ENCODE data around the gene RASD2. TPM values are rescaled to one million over a fixed set of nuclear protein-coding genes. Genes with fewer than 3 reads are reported as not detected.

RASD2 gene
- total and polyA plus RNA-seq, 10 of the 15 experiments (the other 5 are each of a cell fraction or from before 2014, with no cell fraction given): 0.03 TPM; not detected in 9

DNA sequence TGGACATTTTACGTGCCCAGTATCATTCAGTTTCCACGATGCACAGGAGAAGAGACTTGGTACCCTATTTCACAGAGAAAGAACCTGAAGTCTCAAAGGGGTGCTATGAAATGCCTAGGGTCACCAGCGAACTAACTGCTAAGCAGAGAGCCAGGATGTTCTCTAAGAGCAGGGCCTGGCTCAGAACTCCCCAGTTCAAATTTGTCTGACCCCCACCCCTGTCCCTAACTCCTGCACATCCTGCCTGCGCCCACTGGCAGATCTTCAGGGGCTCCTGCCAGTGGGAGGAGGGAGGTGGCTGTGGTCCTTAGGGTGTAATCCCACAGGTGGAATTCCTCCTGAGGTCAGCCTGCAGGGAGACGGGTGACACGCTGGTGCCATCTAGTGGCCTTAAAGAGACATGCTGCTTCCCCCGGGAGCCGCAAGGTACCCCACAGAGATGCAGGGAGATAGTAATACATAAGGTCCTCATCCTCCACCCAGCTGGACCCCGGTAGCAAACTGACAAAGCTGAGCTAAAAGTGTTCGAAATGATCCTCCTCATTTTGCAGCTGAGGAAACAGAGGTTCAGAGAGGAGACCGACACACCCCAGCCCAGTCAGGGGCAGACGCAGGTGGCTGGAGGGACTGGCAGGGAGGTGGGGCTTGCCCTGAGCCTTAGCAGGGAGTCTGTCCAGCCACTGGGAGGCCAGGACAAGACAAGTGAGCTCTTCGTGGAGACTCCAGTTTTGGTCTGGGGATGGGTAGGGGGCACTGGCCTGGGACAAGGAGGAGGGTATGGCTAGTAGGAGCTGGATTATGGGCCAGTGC, 42.4 kb downstream of the RASD2 start:
- no TSS peak for BruUV-seq (replicated peaks)
- RAD21 ChIA-PET (ENCODE audit: unreplicated experiment): interaction anchor here (1.5 to 2.8 kb wide), 3 partner anchors 152 to 232 kb away, joined by 4 to 30 read pairs (median 6); no protein-coding TSS in a partner anchor
- Histone ChIP-seq H3K9ac (ENCODE audit: control insufficient read depth, insufficient read depth, low read length) (no peak overlapping the region), H3K36me3 (ENCODE audit: control insufficient read depth in 2 of 2, insufficient read depth in 2 of 2, low read length in 1 of 2) (no peaks in the 10 kb centered on the region), H3K9me3 (replicated peaks; ENCODE audit: control insufficient read depth, insufficient read depth, low read length) (no peaks in the 10 kb centered on the region), H3K4me3 (no peak overlapping the region), H4K20me1 (ENCODE audit: control insufficient read depth, insufficient read depth) (no peaks in the 10 kb centered on the region; the same call in 1 of the 2 replicates), H3K27me3 (replicated peaks in 1 of 2; ENCODE audit: control insufficient read depth in 2 of 2, insufficient read depth in 2 of 2, low read length in 1 of 2) (no peaks in the 10 kb centered on the region; a peak in 1 of 4 replicates), H3K27ac (ENCODE audit: control insufficient read depth, insufficient read depth) (no peak overlapping the region), H3K4me2 (ENCODE audit: control insufficient read depth, insufficient read depth) (no peak overlapping the region), H3K4me1 (ENCODE audit: control insufficient read depth, insufficient read depth, low read length) (no peaks in the 10 kb centered on the region), H3K79me2 (ENCODE audit: control insufficient read depth, insufficient read depth, low read length) (no peaks in the 10 kb centered on the region), H2AFZ (ENCODE audit: control insufficient read depth, low read depth, low read length) (no peak overlapping the region)
- intact Hi-C loops (cut with micrococcal nuclease; ENCODE audit: unreplicated experiment): loop anchor here (1.0 to 5.0 kb wide), 3 partner anchors 151 to 233 kb away; no protein-coding TSS in a partner anchor
- peak; percentile 7 for DNase-seq (ENCODE audit: low read depth, low spot score)
- in situ Hi-C loops (cut with MboI): loop anchor here (5.0 kb wide), 1 partner anchor 231 kb away; no protein-coding TSS in a partner anchor
- SMC1A ChIA-PET (ENCODE audit: uncharacterized antibody, unreplicated experiment): interaction anchor here (0.9 to 4.1 kb wide), 9 partner anchors 37 to 276 kb away, joined by 3 to 19 read pairs (median 4); no protein-coding TSS in a partner anchor
- WGBS (ENCODE audit: insufficient coverage, insufficient replicate concordance, low lambda C conversion rate, missing lambda C conversion rate): 17% methylated on average over 13 of the region's 13 CpGs
- peak; percentile 93 for ATAC-seq
- CTCF ChIA-PET: interaction anchor here (0.6 to 6.7 kb wide), 21 partner anchors 8 to 351 kb away, joined by 3 to 91 read pairs (median 3); no protein-coding TSS in a partner anchor
- FAIRE-seq: peak; percentile 13
- POLR2A ChIA-PET: interaction anchor here (1.5 kb wide), 1 partner anchor 230 kb away, joined by 3 read pairs; no protein-coding TSS in a partner anchor
- TF ChIP-seq BHLHE40 (IDR thresholded peaks at IDR 0.05; ENCODE audit: borderline replicate concordance in 1 of 2, low read depth in 2 of 2, low read length in 1 of 2) (no peak), JUNB (IDR thresholded peaks at IDR 0.05) (no peak), RUNX3 (IDR thresholded peaks at IDR 0.05; ENCODE audit: low read length) (peak; percentile 56), NFXL1 (IDR thresholded peaks at IDR 0.05; ENCODE audit: borderline replicate concordance) (no peak), SMAD5 (IDR thresholded peaks at IDR 0.05; ENCODE audit: low read depth) (no peak), FOXK2 (IDR thresholded peaks at IDR 0.05) (no peak), SP1 (IDR thresholded peaks at IDR 0.05; ENCODE audit: low read depth, low read length) (no peak)
- TF ChIP-seq, protein P1, sequence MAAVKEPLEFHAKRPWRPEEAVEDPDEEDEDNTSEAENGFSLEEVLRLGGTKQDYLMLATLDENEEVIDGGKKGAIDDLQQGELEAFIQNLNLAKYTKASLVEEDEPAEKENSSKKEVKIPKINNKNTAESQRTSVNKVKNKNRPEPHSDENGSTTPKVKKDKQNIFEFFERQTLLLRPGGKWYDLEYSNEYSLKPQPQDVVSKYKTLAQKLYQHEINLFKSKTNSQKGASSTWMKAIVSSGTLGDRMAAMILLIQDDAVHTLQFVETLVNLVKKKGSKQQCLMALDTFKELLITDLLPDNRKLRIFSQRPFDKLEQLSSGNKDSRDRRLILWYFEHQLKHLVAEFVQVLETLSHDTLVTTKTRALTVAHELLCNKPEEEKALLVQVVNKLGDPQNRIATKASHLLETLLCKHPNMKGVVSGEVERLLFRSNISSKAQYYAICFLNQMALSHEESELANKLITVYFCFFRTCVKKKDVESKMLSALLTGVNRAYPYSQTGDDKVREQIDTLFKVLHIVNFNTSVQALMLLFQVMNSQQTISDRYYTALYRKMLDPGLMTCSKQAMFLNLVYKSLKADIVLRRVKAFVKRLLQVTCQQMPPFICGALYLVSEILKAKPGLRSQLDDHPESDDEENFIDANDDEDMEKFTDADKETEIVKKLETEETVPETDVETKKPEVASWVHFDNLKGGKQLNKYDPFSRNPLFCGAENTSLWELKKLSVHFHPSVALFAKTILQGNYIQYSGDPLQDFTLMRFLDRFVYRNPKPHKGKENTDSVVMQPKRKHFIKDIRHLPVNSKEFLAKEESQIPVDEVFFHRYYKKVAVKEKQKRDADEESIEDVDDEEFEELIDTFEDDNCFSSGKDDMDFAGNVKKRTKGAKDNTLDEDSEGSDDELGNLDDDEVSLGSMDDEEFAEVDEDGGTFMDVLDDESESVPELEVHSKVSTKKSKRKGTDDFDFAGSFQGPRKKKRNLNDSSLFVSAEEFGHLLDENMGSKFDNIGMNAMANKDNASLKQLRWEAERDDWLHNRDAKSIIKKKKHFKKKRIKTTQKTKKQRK (IDR thresholded peaks at IDR 0.05; ENCODE audit: low read depth, low read length): no peak
- TF ChIP-seq, protein P2, sequence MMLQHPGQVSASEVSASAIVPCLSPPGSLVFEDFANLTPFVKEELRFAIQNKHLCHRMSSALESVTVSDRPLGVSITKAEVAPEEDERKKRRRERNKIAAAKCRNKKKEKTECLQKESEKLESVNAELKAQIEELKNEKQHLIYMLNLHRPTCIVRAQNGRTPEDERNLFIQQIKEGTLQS (IDR thresholded peaks at IDR 0.05; ENCODE audit: borderline replicate concordance, extremely low read depth, low read depth, low read length): no peak
- TF ChIP-seq, protein P3, sequence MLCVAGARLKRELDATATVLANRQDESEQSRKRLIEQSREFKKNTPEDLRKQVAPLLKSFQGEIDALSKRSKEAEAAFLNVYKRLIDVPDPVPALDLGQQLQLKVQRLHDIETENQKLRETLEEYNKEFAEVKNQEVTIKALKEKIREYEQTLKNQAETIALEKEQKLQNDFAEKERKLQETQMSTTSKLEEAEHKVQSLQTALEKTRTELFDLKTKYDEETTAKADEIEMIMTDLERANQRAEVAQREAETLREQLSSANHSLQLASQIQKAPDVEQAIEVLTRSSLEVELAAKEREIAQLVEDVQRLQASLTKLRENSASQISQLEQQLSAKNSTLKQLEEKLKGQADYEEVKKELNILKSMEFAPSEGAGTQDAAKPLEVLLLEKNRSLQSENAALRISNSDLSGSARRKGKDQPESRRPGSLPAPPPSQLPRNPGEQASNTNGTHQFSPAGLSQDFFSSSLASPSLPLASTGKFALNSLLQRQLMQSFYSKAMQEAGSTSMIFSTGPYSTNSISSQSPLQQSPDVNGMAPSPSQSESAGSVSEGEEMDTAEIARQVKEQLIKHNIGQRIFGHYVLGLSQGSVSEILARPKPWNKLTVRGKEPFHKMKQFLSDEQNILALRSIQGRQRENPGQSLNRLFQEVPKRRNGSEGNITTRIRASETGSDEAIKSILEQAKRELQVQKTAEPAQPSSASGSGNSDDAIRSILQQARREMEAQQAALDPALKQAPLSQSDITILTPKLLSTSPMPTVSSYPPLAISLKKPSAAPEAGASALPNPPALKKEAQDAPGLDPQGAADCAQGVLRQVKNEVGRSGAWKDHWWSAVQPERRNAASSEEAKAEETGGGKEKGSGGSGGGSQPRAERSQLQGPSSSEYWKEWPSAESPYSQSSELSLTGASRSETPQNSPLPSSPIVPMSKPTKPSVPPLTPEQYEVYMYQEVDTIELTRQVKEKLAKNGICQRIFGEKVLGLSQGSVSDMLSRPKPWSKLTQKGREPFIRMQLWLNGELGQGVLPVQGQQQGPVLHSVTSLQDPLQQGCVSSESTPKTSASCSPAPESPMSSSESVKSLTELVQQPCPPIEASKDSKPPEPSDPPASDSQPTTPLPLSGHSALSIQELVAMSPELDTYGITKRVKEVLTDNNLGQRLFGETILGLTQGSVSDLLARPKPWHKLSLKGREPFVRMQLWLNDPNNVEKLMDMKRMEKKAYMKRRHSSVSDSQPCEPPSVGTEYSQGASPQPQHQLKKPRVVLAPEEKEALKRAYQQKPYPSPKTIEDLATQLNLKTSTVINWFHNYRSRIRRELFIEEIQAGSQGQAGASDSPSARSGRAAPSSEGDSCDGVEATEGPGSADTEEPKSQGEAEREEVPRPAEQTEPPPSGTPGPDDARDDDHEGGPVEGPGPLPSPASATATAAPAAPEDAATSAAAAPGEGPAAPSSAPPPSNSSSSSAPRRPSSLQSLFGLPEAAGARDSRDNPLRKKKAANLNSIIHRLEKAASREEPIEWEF (IDR thresholded peaks at IDR 0.05; ENCODE audit: insufficient replicate concordance, low read depth, low read length): no peak
- TF ChIP-seq, protein P4, sequence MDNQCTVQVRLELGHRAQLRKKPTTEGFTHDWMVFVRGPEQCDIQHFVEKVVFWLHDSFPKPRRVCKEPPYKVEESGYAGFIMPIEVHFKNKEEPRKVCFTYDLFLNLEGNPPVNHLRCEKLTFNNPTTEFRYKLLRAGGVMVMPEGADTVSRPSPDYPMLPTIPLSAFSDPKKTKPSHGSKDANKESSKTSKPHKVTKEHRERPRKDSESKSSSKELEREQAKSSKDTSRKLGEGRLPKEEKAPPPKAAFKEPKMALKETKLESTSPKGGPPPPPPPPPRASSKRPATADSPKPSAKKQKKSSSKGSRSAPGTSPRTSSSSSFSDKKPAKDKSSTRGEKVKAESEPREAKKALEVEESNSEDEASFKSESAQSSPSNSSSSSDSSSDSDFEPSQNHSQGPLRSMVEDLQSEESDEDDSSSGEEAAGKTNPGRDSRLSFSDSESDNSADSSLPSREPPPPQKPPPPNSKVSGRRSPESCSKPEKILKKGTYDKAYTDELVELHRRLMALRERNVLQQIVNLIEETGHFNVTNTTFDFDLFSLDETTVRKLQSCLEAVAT (IDR thresholded peaks at IDR 0.05): peak; percentile 19; the same call in 1 of the 2 replicates

Data from GM12878 (cell line).